CD4-positive, alpha-beta T cell treated with Interferon alpha-2 for 1 hour (primary cell): Measurements from ENCODE around the gene ATXN7.
A peak's percentile ranks its signal among the peaks of the same experiment; 100 is the strongest.

Source experiments
- DNase-seq, 2 donors: peaks; one replicate each; pipeline ENCODE4 v3.0.0-alpha.2; 2020 to 2022

The ATXN7 gene

DNA sequence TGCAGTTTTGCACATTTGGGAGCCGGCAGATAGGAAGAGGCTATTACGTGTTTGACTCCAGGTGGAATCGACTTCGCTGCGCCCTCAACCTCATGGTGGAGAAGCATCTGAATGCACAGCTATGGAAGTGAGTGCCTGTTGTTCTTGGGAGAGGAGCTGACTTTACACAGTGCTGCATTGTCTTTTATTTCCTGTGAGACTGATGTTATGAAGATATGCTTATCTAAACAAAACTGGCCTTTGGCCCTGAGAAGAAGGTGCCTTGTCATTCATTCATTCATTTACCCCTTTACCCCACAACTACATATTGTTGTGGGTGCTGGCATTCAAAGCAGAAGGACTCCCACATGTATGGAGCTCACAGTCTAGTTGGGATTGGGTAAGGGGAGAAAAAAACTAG, 127.1 kb downstream of the ATXN7 start:
- DNase-seq, result no peak

DNA sequence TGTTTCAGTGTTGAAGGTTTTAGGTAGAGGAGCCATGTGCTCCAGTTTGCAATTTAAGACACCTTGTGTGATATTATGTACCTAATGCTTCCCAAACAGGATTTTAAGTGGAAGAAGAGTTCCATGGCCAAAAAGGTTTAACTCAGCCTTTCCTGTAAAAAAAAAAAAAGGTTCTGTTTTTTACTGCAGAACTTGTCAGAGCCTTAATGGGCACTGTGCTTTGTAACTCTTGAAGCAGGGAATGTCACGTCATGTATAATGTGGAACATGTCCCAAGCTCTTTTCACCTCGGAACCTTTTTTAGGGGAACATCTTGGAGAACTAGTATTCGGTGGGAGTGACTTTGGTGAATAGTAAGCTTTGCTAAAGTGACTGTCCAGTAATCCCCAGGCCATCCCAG, 128.0 kb downstream of the ATXN7 start:
- no peak for DNase-seq

DNA sequence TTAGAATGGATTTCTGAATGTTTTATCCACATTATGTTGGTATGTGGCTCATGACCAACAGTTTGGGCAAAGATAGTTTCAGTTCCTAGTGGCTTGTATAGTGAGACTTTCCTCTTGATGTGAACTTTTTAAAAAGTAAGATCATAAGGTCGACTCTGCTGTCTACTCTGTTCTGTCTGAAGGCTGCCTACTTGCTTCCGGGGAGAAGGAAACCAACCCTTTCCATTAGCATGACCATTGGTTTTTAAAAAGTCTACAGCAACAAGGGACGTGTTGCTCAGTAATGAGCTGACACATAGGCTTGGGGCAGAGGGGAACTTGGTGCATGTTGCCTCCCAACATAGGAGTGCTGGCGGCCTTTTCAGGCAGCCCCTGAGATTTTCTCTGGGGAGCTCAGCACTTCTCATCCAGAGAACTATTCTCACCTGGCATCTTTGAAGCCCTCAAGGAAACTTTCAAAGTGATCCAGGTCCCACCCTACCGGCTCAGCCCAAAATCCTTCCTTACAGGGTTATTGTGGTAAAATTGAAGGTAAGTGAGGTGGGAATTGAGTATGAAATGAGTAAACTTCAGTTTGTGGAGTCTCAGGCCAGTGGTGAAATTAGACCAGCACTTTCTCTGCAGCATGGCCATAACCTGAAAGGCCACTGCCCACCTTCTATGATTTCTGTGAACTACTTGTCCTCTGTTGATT, 129.0 kb downstream of the ATXN7 start:
- no peak for DNase-seq

DNA sequence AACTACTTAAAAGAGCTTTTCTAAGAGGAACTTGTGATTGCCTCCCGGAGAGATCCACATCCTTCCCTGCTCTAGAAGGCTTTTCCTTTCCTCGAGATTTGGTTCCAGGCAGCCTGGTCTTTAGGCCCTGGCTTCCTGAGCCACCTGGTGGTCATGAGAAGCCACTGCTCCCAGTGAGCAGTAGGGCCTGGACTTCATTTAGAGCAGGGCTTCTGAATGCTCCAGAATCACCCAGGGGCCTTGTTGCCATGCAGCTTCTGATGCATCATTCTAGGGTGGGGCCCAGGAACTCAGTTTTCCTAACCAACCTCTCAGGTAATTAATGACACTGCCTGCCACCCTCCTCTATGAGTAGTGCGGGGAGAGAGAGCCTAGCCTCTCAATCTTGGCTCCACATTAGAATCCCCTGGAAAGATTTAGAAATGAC, 130.0 kb downstream of the ATXN7 start:
- peak; percentile 58 to 74 for DNase-seq

DNA sequence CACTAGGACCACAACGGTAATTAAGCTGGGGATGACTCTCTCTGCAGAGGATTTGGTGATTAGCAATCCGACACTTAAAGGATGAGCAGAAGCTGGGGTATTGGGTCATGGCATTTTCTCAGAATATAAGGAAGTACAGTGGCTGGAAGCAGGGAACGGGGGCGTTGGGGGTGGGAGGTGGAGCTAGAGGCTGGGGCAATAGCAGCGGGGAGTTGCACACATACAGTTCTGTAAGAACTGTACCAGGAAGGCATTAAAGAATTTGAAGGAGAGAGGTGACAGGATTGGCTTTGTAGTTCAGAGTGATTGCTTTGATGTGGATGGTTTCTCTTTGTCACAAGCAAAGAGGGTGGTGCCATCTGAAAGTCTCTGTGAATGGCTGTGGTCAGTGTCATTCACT, 131.4 kb downstream of the ATXN7 start:
- DNase-seq, result no peak

DNA sequence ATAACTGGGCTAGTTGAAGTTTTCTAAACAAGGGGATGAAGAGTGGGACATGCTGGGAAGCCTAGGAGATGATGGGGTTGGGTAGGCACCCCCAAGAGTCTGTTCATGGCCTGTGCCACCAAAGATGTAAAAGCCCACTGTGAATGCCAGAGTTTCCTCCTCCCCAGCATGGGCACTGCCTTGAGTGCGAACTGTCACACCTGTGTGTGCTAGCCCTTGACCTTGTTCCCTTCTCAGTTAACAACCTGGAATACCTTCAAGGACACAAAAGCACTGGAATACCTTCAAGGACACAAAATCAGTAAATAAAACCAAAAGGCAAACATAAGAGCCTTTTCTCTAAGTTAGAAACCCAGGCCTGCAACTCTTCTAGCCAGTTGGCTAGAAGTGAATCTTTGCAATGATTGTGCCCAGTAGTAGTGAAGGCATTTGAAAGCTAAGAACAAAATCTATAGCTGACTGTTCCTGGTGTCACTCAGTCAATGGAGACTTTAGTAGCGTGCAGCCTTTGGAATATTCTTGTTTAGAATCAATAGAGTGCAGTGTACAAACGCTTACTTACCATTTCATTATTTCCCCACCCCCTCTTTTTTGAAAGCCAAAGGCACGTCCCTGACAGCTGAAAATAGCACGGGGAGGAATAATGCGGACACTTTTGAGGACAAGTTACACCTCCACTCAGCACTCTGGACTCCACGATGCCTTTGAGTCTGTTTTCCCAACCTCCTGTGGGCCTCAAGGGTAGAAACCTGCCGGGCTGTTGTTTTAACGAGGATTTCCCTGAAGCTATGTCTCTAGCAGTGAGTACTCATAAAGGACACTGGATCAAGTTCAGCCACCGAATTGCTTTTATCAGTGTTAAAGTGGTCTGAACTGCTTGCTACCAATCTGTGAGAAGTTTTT, 135.4 kb downstream of the ATXN7 start:
- DNase-seq, result no peak

DNA sequence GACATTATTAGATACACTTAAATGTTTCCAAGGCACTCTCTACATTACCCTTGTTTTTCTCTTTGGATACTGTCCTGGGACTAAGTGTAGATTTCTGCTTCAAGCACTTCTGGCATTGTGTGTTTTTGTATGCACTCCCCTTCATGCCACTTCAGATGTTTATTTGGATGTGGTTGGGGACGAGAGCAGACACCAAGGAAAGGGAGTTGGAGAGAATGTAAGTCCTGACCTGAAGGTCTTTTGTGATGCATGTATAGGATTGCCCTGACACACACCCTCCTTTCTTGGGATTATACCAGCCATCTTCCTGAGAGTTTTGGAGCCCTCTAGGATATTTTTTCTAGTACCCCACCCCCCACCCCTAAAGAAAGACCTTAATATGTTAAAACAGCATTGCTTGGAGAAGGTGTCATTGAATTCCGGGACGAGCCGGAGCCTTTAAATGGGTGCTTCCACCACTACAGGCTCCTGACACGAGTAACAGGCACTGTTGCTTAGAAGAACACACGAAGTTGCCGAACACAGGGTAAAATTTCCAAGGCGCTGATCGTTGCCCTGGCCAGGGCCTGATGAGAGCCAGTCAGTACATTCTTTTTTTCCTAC, 136.9 kb downstream of the ATXN7 start:
- DNase-seq, result no peak

DNA sequence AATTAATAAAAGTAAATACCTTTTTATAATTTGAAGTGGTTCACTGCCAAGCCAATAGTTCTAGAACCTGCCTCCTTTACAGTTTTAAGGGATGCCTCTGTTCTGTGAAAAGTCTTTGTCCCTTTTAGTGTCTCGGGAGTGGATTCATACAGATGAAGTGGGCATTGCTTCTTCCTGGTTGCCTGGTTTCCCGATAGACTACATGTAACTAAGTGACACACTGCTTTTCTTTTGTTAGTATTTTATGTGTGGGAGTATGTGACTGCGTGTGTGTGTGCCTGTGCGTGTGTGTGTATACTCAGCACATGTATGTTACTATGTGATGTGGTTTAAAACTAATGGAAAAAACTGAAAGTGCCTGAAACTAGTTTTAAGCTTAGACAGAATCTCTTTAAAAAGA, 138.6 kb downstream of the ATXN7 start:
- no peak for DNase-seq

DNA sequence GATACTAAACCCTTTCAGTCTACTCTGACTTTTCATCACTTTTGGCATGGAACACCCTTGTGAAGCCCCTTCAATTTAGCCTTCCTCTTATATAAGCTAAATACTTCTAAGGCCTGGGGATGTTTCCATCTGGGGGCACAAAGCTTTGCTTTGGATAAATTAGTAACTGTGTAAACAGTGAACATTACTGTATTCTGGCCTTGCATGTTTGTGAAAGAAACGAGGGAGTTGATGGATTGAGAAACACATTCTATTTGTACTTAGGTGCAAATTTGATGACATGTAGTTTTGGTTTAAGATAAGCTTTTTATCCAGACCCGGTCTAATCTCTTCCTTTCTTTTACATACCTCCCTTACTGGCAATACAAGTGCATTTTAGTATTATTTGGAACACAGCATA, 139.9 kb downstream of the ATXN7 start:
- no peak for DNase-seq

DNA sequence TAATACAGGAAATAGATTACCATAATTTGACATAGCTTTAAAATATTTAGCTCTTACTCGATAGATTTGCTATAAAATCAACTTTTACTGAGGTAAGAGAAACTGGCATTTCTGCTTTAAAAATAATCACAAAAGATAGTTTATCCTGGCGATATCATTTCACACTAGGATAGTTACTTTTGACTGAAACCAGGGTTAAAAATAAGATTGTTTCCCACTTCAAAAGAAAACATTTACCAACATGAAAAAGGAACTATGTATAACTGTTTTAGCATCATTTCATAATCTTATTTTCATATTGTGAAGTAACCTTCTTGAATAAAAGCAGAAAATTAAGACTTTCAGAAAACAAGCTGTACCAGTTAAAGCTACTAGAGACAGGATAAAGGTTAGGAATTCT, 144.3 kb downstream of the ATXN7 start:
- DNase-seq, result no peak

DNA sequence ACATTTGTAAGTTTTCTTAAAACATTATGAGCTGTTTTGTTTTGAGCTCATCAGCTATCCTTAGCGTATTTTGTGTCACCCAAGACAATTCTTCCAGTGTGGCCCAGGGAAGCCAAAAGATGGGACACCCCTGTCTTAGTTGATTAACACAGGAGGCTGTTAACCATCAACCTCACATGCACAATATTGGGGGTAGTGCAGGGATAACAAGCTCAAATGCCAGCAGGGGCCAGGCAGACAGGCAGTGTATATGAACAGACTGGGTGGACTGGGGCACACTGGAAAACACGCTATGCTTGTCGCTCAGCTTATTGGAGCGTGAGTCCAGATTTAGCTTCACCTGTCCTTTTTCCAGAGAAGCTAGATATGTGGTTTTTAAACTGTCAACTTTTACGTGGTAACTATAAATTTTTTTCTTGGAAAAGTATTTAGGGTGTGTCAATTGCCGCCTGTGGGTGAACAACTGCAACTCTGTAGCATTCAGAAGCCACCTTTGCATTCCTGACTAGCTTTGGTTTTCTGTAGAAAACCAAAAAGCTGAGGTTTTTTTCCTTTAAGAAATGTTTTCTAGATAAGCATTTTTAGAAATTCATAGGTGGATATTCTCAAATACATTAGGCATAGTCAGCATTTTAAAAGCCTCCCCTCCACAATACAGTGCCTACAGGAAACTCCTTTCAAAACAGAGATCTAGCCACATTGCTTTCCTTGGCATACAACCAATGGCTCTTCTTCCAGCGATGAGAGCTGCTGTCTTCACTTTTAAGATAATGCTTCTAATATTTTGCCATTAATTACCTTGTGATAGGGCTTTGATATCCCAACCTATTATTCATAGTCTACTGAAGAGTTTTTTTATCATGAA, 145.1 kb downstream of the ATXN7 start:
- no peak for DNase-seq

DNA sequence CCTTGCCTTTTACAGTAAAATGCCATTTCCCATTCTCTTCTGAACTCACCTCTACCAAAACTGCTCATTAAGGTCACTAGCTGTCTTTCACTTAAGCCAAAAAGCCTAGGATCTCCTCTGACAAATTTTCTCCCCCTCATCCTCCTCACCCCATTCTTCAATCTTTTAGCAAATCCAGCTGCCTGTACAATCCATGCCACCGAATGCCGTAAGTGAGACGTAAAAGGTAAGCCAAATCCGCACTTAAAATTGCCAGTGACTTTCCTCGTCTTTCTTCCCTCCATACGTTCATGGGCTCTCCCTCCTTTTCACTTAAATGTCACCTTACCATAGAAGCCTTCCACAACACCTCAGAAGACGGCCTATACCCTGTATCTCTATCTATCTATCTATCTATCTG, 145.9 kb downstream of the ATXN7 start:
- no peak for DNase-seq

DNA sequence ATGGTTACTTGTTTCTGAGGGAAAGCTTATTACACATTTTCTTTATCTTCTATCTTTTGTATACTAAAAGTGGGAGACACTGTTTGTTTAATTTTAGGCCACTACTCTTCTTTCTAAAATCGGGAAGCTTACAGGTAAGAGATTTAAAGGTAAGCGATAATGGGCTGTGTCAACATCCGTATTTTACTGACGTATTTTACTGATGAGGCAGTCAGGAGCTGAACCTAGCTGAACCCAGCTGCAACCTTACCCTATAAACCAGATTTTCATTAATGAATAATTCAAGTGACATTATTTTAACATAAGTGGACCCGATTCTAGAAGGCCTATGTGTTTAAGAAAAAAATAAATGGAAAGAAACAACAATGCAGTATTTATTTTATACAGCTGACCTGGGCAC, 146.5 kb downstream of the ATXN7 start:
- no peak for DNase-seq

DNA sequence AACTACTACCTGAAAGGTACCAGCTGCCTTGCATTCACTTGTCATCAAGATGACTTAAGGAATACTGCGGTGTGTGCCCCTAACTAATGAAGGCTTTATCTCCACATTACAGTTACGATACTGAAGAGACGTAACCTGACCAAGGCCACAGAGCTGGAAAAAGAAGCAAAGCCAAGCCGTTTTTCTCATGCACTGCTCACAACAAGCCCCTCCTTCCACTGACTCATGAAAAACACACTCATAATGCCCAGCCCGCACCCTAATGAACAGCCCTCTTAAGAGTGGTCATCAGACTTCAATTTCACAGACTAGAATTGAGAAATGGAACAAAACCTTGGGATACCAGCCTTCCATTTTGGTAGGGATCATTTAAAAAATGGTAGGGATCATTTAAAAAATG, 148.0 kb downstream of the ATXN7 start:
- DNase-seq, result no peak

DNA sequence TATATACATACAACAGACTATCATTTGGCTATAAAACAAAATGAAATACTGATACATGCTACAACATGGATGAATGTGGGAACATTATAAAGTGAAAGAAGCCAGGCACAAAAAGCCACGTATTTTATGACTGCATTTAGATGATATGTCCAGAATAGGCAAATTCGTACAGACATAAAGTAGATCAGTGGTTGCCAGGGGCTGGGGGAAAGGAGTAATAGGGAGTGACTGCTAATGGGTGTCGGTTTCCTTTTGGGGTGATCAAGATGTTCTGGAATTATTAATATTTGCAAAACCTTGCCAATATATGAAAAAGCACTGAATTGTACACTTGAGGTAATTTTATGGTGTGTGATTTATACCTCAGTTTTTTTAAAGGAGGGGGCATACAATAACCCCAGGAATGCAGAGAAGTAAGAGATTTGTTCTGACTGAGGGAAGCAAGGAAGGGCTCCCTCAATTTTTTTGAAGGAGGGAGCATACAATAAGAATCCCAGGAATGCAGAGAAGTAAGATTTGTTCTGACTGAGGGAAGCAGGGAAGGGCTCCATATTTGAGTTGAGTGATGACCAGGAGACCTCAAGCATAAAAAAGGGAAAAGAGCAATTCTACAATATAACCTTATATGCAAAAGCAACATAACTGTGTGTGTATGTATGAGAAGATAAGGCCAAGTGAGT, 153.4 kb downstream of the ATXN7 start:
- DNase-seq, result no peak

DNA sequence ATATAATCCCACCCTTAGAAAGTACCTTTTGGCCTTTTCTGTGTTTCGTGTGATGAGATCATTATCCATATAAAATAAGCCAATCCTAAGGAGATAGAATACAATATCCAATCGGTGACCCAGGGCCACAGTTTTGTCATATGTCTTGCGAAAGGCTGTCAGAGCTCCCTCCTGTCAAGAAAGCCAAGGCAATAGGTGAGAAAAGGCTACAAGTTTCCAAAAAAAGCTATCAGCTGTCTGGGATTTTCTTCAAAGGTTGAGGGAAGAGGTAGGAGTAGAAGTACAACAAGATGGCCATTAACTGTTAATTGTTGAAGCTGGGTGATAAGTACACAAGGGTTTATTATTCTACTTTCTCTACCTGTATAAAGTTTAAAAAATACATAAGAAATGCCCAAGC, 155.6 kb downstream of the ATXN7 start:
- no peak for DNase-seq

DNA sequence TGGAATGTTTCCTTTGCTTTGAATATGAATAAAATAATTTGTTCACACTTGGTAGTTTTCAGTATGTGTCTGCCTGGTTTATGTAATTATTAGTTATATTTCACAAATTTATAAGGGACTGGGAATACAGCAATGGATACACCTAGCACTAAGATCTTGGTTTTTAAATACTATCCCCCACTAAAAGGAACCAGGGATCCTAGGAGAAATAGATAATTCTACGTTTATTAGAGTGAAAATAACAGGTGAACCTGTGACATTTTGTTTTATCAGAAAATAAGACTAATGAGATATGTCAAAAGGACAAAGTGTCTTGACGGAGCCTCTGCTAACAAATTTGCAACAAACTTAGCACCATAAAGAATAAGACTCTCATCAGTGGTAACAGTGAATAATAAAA, 156.2 kb downstream of the ATXN7 start:
- DNase-seq, result no peak

DNA sequence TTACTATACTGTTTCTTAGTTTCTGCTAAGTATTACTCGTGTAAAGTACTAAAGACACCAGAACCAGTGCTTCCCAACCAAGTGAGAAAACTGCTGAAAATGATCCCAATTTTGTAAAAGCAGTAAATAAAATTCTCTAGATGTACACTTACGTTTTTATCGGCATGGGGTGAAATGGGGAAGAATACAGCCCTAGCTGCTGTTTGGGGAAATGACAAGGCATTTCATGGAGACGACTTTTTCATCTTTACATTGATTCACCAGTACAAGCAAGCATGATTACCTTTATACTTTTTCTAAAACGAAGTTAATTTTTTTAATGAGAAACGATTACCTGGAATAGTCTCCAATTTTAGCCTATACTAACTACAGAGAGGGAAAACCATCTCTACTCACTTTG, 158.3 kb downstream of the ATXN7 start:
- no peak for DNase-seq

DNA sequence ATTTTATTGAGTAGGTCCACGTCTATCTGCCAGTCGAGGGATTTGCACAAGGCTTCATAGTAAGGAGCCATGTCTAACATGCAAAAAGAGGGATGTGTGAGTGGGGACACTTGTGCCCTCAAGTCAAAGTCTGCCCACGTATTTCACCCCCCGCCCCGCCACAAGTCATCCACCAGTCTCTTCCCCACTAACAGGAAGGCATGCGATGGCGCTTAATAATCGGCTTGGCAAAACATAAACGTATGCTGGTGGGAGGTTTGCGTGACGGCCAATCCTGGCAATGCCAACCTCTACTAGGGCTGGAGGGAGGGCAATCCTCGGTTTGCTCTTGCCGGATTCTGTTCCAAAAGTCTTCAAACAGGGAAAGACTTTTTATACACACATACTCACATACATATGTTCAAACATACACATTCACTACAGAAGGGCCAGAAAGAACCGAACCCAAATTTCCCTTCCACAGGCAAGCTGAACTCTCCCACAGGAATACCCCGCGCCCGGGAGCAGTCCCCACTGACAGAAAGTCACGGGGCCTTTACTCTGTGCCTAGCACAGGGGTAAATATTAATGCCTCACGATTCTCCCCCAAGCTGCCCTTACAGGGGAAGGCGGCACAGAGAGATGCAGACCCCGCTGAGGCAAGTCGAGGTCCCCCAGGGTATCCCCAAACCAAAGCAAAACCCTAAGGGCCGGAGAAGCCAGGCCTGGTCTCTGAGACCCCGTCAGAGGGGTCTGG, 159.0 kb downstream of the ATXN7 start:
- peak in 1 of 2 donors; percentile 24 for DNase-seq

DNA sequence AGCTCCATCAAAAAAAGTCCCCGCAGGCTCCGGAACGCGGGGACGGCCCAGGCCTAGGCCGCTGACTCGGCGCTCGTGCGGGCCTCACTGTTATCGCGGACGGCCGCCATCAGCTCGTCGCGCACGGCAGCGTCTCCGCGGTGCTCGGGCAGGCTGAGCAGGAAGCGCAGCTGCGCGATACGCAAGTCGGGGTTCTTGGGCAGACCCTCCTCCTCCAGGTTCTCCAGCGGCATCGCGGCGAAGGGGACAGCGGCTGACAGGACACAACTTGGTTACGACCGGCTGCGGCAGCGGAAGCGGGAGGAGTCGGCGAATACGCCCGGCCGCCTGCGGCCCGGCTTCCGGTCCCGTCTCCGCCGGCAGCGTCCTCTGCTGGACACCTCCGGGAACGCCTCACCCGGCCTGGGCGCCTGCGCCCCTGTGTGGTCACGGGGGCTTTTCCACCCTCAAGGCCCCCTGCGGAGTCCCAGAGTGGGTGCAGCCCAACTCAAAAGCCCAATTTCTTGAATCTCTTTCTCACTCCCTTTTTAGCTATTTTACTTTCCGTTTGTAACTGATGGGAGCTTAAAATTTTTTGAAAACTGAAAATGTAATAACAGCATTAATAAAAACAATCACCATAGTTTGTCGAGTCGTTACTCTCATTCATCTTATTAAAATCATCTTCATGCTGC, 159.7 kb downstream of the ATXN7 start, which contains the start of gene PSMD6:
PSMD6 (minus strand) TSS at position 308 of the 674 bp plus-strand sequence; CDS start at position 233, 75 bp downstream.
- peak; percentile 88 to 94 for DNase-seq

DNA sequence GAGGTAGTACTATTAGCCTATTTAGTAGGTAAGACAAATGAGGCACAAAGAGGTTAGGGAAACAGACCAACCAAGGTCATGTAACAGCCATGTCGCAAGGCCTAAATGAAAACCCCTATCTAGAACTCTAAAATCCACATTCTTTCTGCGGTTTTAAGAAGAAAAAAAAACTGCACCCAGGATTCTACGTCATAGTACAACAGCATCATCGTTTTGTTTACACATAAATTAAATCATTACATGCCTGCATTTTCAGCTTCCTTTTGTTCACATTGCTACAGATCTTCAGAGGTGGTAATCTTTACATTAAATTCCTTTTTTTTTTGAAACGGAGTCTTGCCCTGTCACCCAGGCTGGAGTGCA, 160.2 kb downstream of the ATXN7 start:
- DNase-seq, result no peak
